ENCODE data around the gene OSCP1. TPM values are rescaled to one million over a fixed set of nuclear protein-coding genes. Genes with fewer than 3 reads are reported as not detected.

The OSCP1 gene
- total RNA-seq, 1 experiment from 2014 or later, result 3.2 TPM

GRCh38 chr1:36440044-36440443, 10.2 kb downstream of the OSCP1 start:
- no peaks in the 10 kb centered on the region for H3K9me3 ChIP-seq (ENCODE audit: control insufficient read depth, low read depth, low read length)
- no peak overlapping the region for H3K56ac ChIP-seq (ENCODE audit: insufficient read length, low read depth, low read length)
- no peak overlapping the region for H4K91ac ChIP-seq (ENCODE audit: insufficient read length, low read depth, low read length)
- H2BK12ac ChIP-seq (ENCODE audit: insufficient read length, low read depth, low read length), result no peak overlapping the region
- H4K20me1 ChIP-seq (ENCODE audit: control insufficient read depth, insufficient read depth, insufficient read length), result no peaks in the 10 kb centered on the region
- H3K79me2 ChIP-seq (ENCODE audit: insufficient read depth, low read length), result no peaks in the 10 kb centered on the region
- no CpG with 5 or more reads among the region's 3 CpGs for WGBS (ENCODE audit: extremely low coverage, insufficient read length, low lambda C conversion rate)
- H3K23me2 ChIP-seq (ENCODE audit: insufficient read length, low read depth, low read length, poor library complexity, severe bottlenecking), result no peaks in the 10 kb centered on the region
- H3K4me3 Mint-ChIP-seq, result no peak overlapping the region
- H3K27ac ChIP-seq (ENCODE audit: insufficient read length, low read depth, low read length), result no peak overlapping the region
- H2AK5ac ChIP-seq (ENCODE audit: insufficient read length, low read length), result no peak overlapping the region
- TF ChIP-seq CTCF (conservative IDR thresholded peaks at IDR 0.05), result no peak
- no peak overlapping the region for H2AFZ ChIP-seq (ENCODE audit: low read length)
- peak overlapping the region in 1 of 3 experiments; percentile 6; a peak in 1 of 7 replicates for H3K27ac Mint-ChIP-seq
- H3K27me3 Mint-ChIP-seq (ENCODE audit: low read depth), result no peaks in the 10 kb centered on the region
- no peak overlapping the region for H3K4ac ChIP-seq (ENCODE audit: low read depth, low read length)
- H2BK20ac ChIP-seq (ENCODE audit: low read depth, low read length, poor library complexity, severe bottlenecking), result no peak overlapping the region
- no peaks in the 10 kb centered on the region for H3K36me3 Mint-ChIP-seq (ENCODE audit: insufficient read depth in 1 of 3, low read depth in 3 of 3)
- H3K79me1 ChIP-seq (ENCODE audit: insufficient read depth, low read depth, low read length, poor library complexity, severe bottlenecking), result no peaks in the 10 kb centered on the region
- no peaks in the 10 kb centered on the region for H3K27me3 ChIP-seq (ENCODE audit: insufficient read depth, low read length)
- H4K8ac ChIP-seq (replicated peaks; ENCODE audit: insufficient read length, low read depth, low read length), result no peak overlapping the region
- H3K9me3 Mint-ChIP-seq, result no peaks in the 10 kb centered on the region
- no peak overlapping the region for H4K5ac ChIP-seq (ENCODE audit: insufficient read length, low read depth, low read length)
- no peak overlapping the region for H3K4me2 ChIP-seq (ENCODE audit: insufficient read depth, insufficient read length, low read length)
- no peak overlapping the region for H3K14ac ChIP-seq (ENCODE audit: insufficient read depth, low read length)
- no peak overlapping the region for H2BK120ac ChIP-seq (ENCODE audit: low read depth, low read length, poor library complexity, severe bottlenecking)
- H3K18ac ChIP-seq (ENCODE audit: insufficient read length, low read depth, low read length), result no peak overlapping the region
- no peak overlapping the region for H3T11ph ChIP-seq (ENCODE audit: low read length)
- no peak overlapping the region for H3K23ac ChIP-seq (ENCODE audit: insufficient read length, low read depth, low read length)
- H3K9ac ChIP-seq (ENCODE audit: extremely low read depth, insufficient read length, low read length), result no peak overlapping the region
- H2BK5ac ChIP-seq (ENCODE audit: insufficient read length, low read length), result no peak overlapping the region
- DNase-seq, result no peak
- no peaks in the 10 kb centered on the region for H3K4me1 ChIP-seq (ENCODE audit: insufficient read depth, low read length)
- H3K4me1 Mint-ChIP-seq, result peaks cover 10% of the 10 kb centered on the region in 2 experiments
- H2BK15ac ChIP-seq (ENCODE audit: low read depth, low read length), result no peak overlapping the region
